ENCODE data around the gene CCDC78.

DNA sequence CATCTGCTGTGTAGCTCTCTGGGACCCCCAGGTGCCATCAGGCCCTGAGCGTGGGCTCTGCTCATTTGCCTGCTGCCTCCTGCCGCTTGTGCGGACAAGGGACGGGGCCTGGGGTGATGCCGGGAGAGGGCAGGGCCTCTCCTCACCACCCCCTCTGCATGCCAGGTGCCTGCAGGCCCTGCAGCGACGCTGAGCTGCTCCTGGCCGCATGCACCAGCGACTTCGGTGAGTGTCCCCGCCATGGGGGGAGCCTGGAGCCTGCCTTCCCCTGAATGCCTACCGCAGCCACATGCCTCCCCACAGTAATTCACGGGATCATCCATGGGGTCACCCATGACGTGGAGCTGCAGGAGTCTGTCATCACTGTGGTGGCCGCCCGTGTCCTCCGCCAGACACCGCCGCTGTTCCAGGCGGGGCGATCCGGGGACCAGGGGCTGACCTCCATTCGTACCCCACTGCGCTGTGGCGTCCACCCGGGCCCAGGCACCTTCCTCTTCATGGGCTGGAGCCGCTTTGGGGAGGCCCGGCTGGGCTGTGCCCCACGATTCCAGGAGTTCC, 9.4 kb downstream of the CCDC78 start:
- TF ChIP-seq, protein P1, sequence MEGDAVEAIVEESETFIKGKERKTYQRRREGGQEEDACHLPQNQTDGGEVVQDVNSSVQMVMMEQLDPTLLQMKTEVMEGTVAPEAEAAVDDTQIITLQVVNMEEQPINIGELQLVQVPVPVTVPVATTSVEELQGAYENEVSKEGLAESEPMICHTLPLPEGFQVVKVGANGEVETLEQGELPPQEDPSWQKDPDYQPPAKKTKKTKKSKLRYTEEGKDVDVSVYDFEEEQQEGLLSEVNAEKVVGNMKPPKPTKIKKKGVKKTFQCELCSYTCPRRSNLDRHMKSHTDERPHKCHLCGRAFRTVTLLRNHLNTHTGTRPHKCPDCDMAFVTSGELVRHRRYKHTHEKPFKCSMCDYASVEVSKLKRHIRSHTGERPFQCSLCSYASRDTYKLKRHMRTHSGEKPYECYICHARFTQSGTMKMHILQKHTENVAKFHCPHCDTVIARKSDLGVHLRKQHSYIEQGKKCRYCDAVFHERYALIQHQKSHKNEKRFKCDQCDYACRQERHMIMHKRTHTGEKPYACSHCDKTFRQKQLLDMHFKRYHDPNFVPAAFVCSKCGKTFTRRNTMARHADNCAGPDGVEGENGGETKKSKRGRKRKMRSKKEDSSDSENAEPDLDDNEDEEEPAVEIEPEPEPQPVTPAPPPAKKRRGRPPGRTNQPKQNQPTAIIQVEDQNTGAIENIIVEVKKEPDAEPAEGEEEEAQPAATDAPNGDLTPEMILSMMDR (IDR thresholded peaks at IDR 0.05; ENCODE audit: insufficient read depth, low read length, poor library complexity, severe bottlenecking): no peak
- no peak for TF ChIP-seq EZH2phosphoT487 (conservative IDR thresholded peaks at IDR 0.05; ENCODE audit: low read length)
